ENCODE measurements around the gene HOMER1. TPM values are rescaled to one million over a fixed set of nuclear protein-coding genes. Genes with fewer than 3 reads are reported as not detected.

HOMER1 gene
- total RNA-seq, 1 experiment from 2014 or later, result 12.5 TPM

- H3K4me3 ChIP-seq, result no peak overlapping the region
- no peak overlapping the region for H2AFZ ChIP-seq
- no peaks in the 10 kb centered on the region for H3K27me3 ChIP-seq (ENCODE audit: insufficient read depth, low read depth)
- no peaks in the 10 kb centered on the region; the same call in 1 of the 2 replicates for H3K9me3 ChIP-seq (ENCODE audit: insufficient read depth, low read depth)
- no peaks in the 10 kb centered on the region; the same call in 1 of the 2 replicates for H4K20me1 ChIP-seq (ENCODE audit: insufficient read depth)
- no peaks in the 10 kb centered on the region for H3K79me2 ChIP-seq (ENCODE audit: low read depth)
- no TSS peak for BruUV-seq (replicated peaks)
- ChIA-PET POLR2A (ENCODE audit: unreplicated experiment) (no interaction called here), CTCF (no interaction called here)
- no peak overlapping the region for H3K27ac ChIP-seq
- TF ChIP-seq CTCF (conservative IDR thresholded peaks at IDR 0.05) (no peak), EZH2 (IDR thresholded peaks at IDR 0.05; ENCODE audit: low read depth) (no peak)
- peaks cover 10% of the 10 kb centered on the region; the same call in 1 of the 2 replicates for H3K36me3 ChIP-seq (ENCODE audit: low read depth)
- intact Hi-C loops (cut with micrococcal nuclease; ENCODE audit: unreplicated experiment), result no loop called here
- H3K4me1 ChIP-seq (replicated peaks; ENCODE audit: insufficient read depth), result no peaks in the 10 kb centered on the region
- H3K4me2 ChIP-seq, result no peak overlapping the region
- no peaks in the 10 kb centered on the region for H3F3A ChIP-seq (ENCODE audit: insufficient read depth, low read depth)
- DNase-seq, result no peak
- H3K9me2 ChIP-seq (ENCODE audit: insufficient read depth), result no peaks in the 10 kb centered on the region
Measured at GRCh38 chr5:79396265-79396664, 117.7 kb downstream of the HOMER1 start.

GRCh38 chr5:79395296-79395695 lies 118.6 kb downstream of the HOMER1 start:
- Histone ChIP-seq H3K36me3 (ENCODE audit: low read depth) (peaks cover 10% of the 10 kb centered on the region; the same call in 1 of the 2 replicates), H2AFZ (no peak overlapping the region), H3F3A (ENCODE audit: insufficient read depth, low read depth) (no peaks in the 10 kb centered on the region), H3K9me3 (ENCODE audit: insufficient read depth, low read depth) (no peaks in the 10 kb centered on the region; the same call in 1 of the 2 replicates), H4K20me1 (ENCODE audit: insufficient read depth) (no peaks in the 10 kb centered on the region; the same call in 1 of the 2 replicates), H3K4me3 (no peak overlapping the region), H3K27ac (no peak overlapping the region), H3K9me2 (ENCODE audit: insufficient read depth) (no peaks in the 10 kb centered on the region), H3K27me3 (ENCODE audit: insufficient read depth, low read depth) (no peaks in the 10 kb centered on the region), H3K4me1 (replicated peaks; ENCODE audit: insufficient read depth) (no peaks in the 10 kb centered on the region), H3K79me2 (ENCODE audit: low read depth) (no peaks in the 10 kb centered on the region), H3K4me2 (no peak overlapping the region)
- no peak for DNase-seq
- CTCF ChIA-PET, result no interaction called here
- intact Hi-C loops (cut with micrococcal nuclease; ENCODE audit: unreplicated experiment), result no loop called here
- no TSS peak for BruUV-seq (replicated peaks)
- POLR2A ChIA-PET (ENCODE audit: unreplicated experiment), result no interaction called here
- no peak for TF ChIP-seq CTCF (conservative IDR thresholded peaks at IDR 0.05)
- no peak for TF ChIP-seq EZH2 (IDR thresholded peaks at IDR 0.05; ENCODE audit: low read depth)

GRCh38 chr5:79392776-79393175 lies 121.2 kb downstream of the HOMER1 start:
- H3K36me3 ChIP-seq (ENCODE audit: low read depth), result peaks cover 10% of the 10 kb centered on the region; the same call in 1 of the 2 replicates
- no peak for DNase-seq
- H3K9me3 ChIP-seq (ENCODE audit: insufficient read depth, low read depth), result no peaks in the 10 kb centered on the region; the same call in 1 of the 2 replicates
- no peaks in the 10 kb centered on the region for H3F3A ChIP-seq (ENCODE audit: insufficient read depth, low read depth)
- H3K79me2 ChIP-seq (ENCODE audit: low read depth), result no peaks in the 10 kb centered on the region
- no peak overlapping the region for H2AFZ ChIP-seq
- no peaks in the 10 kb centered on the region for H4K20me1 ChIP-seq (ENCODE audit: insufficient read depth)
- H3K4me2 ChIP-seq, result no peak overlapping the region
- H3K27ac ChIP-seq, result no peak overlapping the region
- no TSS peak for BruUV-seq (replicated peaks)
- H3K4me1 ChIP-seq (replicated peaks; ENCODE audit: insufficient read depth), result no peaks in the 10 kb centered on the region
- no peak for TF ChIP-seq EZH2 (IDR thresholded peaks at IDR 0.05; ENCODE audit: low read depth)
- TF ChIP-seq CTCF (conservative IDR thresholded peaks at IDR 0.05), result no peak
- H3K27me3 ChIP-seq (ENCODE audit: insufficient read depth, low read depth), result no peaks in the 10 kb centered on the region
- intact Hi-C loops (cut with micrococcal nuclease; ENCODE audit: unreplicated experiment), result no loop called here
- H3K9me2 ChIP-seq (ENCODE audit: insufficient read depth), result no peaks in the 10 kb centered on the region
- CTCF ChIA-PET, result no interaction called here
- POLR2A ChIA-PET (ENCODE audit: unreplicated experiment), result no interaction called here
- no peak overlapping the region for H3K4me3 ChIP-seq
